ENCODE results near the gene CYP2D6. TPM values are rescaled to one million over a fixed set of nuclear protein-coding genes. Genes with fewer than 3 reads are reported as not detected.
"Not testable (repeated sequence)": the region's sequence is repeated elsewhere in the genome, so short reads cannot be mapped to it uniquely, and the experiment has no call there.

Gene CYP2D6
- total RNA-seq, 1 experiment from 2014 or later = 6.7 TPM

- TF ChIP-seq EZH2 (IDR thresholded peaks at IDR 0.05; ENCODE audit: low read depth) (no peak), CTCF (conservative IDR thresholded peaks at IDR 0.05) (no peak)
- Histone ChIP-seq H2AFZ (no peak overlapping the region), H3K36me3 (ENCODE audit: low read depth) (no peaks in the 10 kb centered on the region), H3K9me2 (ENCODE audit: insufficient read depth) (no peaks in the 10 kb centered on the region), H3K79me2 (ENCODE audit: low read depth) (no peaks in the 10 kb centered on the region), H3K27ac (no peak overlapping the region), H3K27me3 (ENCODE audit: insufficient read depth, low read depth) (peaks cover 4% of the 10 kb centered on the region; the same call in 1 of the 2 replicates), H4K20me1 (ENCODE audit: insufficient read depth) (no peaks in the 10 kb centered on the region), H3K4me1 (replicated peaks; ENCODE audit: insufficient read depth) (no peaks in the 10 kb centered on the region), H3K4me2 (no peak overlapping the region), H3F3A (ENCODE audit: insufficient read depth, low read depth) (no peaks in the 10 kb centered on the region), H3K4me3 (no peak overlapping the region), H3K9me3 (ENCODE audit: insufficient read depth, low read depth) (peaks cover 19% of the 10 kb centered on the region)
- BruUV-seq (replicated peaks) = no TSS peak
- intact Hi-C loops (cut with micrococcal nuclease; ENCODE audit: unreplicated experiment) = no loop called here
- POLR2A ChIA-PET (ENCODE audit: unreplicated experiment) = no interaction called here
- CTCF ChIA-PET = interaction anchor here (1.5 kb wide), 1 partner anchor 21 kb away, joined by 12 read pairs; the partner anchor contains the start of gene NDUFA6
- DNase-seq = no peak
These were observed 18.8 kb downstream of the CYP2D6 start for GRCh38 chr22:42111798-42112197.

GRCh38 chr22:42108848-42109247 is 21.8 kb downstream of the CYP2D6 start:
- H3K4me3 ChIP-seq = no peak overlapping the region
- no peak overlapping the region for H3K27ac ChIP-seq
- no peaks in the 10 kb centered on the region for H4K20me1 ChIP-seq (ENCODE audit: insufficient read depth)
- BruUV-seq (replicated peaks) = no TSS peak
- H3K79me2 ChIP-seq (ENCODE audit: low read depth) = no peaks in the 10 kb centered on the region
- no peaks in the 10 kb centered on the region for H3K9me2 ChIP-seq (ENCODE audit: insufficient read depth)
- CTCF ChIA-PET = no interaction called here
- H3F3A ChIP-seq (ENCODE audit: insufficient read depth, low read depth) = no peaks in the 10 kb centered on the region
- DNase-seq = no peak
- no peaks in the 10 kb centered on the region for H3K4me1 ChIP-seq (replicated peaks; ENCODE audit: insufficient read depth)
- H3K36me3 ChIP-seq (ENCODE audit: low read depth) = no peaks in the 10 kb centered on the region
- peaks cover 15% of the 10 kb centered on the region for H3K9me3 ChIP-seq (ENCODE audit: insufficient read depth, low read depth)
- peaks cover 4% of the 10 kb centered on the region; the same call in 1 of the 2 replicates for H3K27me3 ChIP-seq (ENCODE audit: insufficient read depth, low read depth)
- TF ChIP-seq EZH2 (IDR thresholded peaks at IDR 0.05; ENCODE audit: low read depth) (no peak), CTCF (conservative IDR thresholded peaks at IDR 0.05) (no peak)
- H2AFZ ChIP-seq = no peak overlapping the region
- POLR2A ChIA-PET (ENCODE audit: unreplicated experiment) = no interaction called here
- intact Hi-C loops (cut with micrococcal nuclease; ENCODE audit: unreplicated experiment) = no loop called here
- H3K4me2 ChIP-seq = no peak overlapping the region

- H2AFZ ChIP-seq; POLR2A ChIA-PET (ENCODE audit: unreplicated experiment); BruUV-seq (replicated peaks); H3K79me2 ChIP-seq (ENCODE audit: low read depth); H3K4me1 ChIP-seq (replicated peaks; ENCODE audit: insufficient read depth); H3K4me3 ChIP-seq; H3K9me2 ChIP-seq (ENCODE audit: insufficient read depth); H4K20me1 ChIP-seq (ENCODE audit: insufficient read depth); H3K27ac ChIP-seq; H3K4me2 ChIP-seq; DNase-seq; H3K36me3 ChIP-seq (ENCODE audit: low read depth); CTCF ChIA-PET; H3K27me3 ChIP-seq (ENCODE audit: insufficient read depth, low read depth); H3F3A ChIP-seq (ENCODE audit: insufficient read depth, low read depth); intact Hi-C loops (cut with micrococcal nuclease; ENCODE audit: unreplicated experiment): not testable (repeated sequence)
- H3K9me3 ChIP-seq (ENCODE audit: insufficient read depth, low read depth) = peaks cover 25% of the 10 kb centered on the region
These were observed 26.2 kb downstream of the CYP2D6 start for GRCh38 chr22:42104332-42104860.

GRCh38 chr22:42101199-42101598 is 29.4 kb downstream of the CYP2D6 start:
- no peak overlapping the region for H3K4me3 ChIP-seq
- intact Hi-C loops (cut with micrococcal nuclease; ENCODE audit: unreplicated experiment) = no loop called here
- no peaks in the 10 kb centered on the region for H4K20me1 ChIP-seq (ENCODE audit: insufficient read depth)
- no TSS peak for BruUV-seq (replicated peaks)
- H3K4me1 ChIP-seq (replicated peaks; ENCODE audit: insufficient read depth) = no peaks in the 10 kb centered on the region
- ChIA-PET CTCF (no interaction called here), POLR2A (ENCODE audit: unreplicated experiment) (no interaction called here)
- H3K9me3 ChIP-seq (ENCODE audit: insufficient read depth, low read depth) = peaks cover 25% of the 10 kb centered on the region
- no peak for TF ChIP-seq EZH2 (IDR thresholded peaks at IDR 0.05; ENCODE audit: low read depth)
- no peak for TF ChIP-seq CTCF (conservative IDR thresholded peaks at IDR 0.05)
- no peaks in the 10 kb centered on the region for H3K36me3 ChIP-seq (ENCODE audit: low read depth)
- H3K9me2 ChIP-seq (ENCODE audit: insufficient read depth) = no peaks in the 10 kb centered on the region
- H2AFZ ChIP-seq = no peak overlapping the region
- H3K27me3 ChIP-seq (ENCODE audit: insufficient read depth, low read depth) = no peaks in the 10 kb centered on the region
- no peak overlapping the region for H3K4me2 ChIP-seq
- no peak overlapping the region for H3K27ac ChIP-seq
- H3K79me2 ChIP-seq (ENCODE audit: low read depth) = no peaks in the 10 kb centered on the region
- no peaks in the 10 kb centered on the region for H3F3A ChIP-seq (ENCODE audit: insufficient read depth, low read depth)
- DNase-seq = no peak
